Measurements from ENCODE around the gene GNPTAB.

Gene GNPTAB

DNA sequence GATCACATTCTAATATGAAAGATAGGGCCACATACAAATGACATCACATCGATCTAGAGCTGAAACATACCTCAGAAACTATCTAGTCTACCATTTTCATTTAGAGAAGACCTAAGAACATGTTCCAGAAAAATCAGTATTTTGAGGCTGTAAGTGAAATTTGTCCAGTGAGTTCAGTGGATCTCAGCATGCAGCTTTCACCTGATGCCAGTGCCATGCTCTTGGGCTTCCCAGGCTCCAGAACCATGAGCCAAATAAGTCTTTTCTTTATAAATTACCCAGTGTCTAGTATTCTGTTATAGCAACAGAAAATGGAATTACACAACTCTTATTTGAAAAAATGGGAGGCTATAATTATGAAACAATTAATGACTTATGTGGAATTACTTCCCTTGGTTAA is 124.4 kb downstream of the GNPTAB start:
- TF ChIP-seq, protein P1, sequence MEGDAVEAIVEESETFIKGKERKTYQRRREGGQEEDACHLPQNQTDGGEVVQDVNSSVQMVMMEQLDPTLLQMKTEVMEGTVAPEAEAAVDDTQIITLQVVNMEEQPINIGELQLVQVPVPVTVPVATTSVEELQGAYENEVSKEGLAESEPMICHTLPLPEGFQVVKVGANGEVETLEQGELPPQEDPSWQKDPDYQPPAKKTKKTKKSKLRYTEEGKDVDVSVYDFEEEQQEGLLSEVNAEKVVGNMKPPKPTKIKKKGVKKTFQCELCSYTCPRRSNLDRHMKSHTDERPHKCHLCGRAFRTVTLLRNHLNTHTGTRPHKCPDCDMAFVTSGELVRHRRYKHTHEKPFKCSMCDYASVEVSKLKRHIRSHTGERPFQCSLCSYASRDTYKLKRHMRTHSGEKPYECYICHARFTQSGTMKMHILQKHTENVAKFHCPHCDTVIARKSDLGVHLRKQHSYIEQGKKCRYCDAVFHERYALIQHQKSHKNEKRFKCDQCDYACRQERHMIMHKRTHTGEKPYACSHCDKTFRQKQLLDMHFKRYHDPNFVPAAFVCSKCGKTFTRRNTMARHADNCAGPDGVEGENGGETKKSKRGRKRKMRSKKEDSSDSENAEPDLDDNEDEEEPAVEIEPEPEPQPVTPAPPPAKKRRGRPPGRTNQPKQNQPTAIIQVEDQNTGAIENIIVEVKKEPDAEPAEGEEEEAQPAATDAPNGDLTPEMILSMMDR (IDR thresholded peaks at IDR 0.05; ENCODE audit: low read depth, low read length): no peak
- no peak for DNase-seq
- Histone ChIP-seq H3K27me3 (ENCODE audit: insufficient read depth, low read depth, severe bottlenecking) (no peaks in the 10 kb centered on the region), H3K27ac (no peak overlapping the region), H3K9me3 (ENCODE audit: severe bottlenecking) (no peaks in the 10 kb centered on the region), H3K36me3 (no peaks in the 10 kb centered on the region), H3K4me3 (ENCODE audit: low read depth, low read length) (no peak overlapping the region)

DNA sequence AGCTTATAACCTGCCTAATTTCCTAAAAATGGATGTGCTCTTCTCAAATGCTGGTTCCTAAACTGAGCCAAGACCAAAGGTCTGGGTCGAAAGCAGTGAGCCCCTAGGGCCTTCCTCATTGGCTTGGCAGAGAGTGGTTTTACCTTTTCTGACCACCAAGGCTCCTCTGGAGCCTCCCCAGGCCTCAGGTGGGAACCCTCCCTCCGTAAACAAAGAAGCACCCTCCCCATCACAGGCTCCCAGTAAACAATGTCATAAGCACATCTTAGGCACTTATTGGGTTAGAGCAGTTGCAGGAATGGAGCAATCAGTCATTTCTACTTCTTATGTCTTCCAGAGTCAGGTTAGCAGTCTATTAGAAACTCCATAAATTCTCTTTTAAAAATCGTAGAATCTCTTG is 127.3 kb downstream of the GNPTAB start:
- no peak for DNase-seq
- no peak overlapping the region for H3K27ac ChIP-seq
- TF ChIP-seq, protein P1 (IDR thresholded peaks at IDR 0.05; ENCODE audit: low read depth, low read length): no peak

DNA sequence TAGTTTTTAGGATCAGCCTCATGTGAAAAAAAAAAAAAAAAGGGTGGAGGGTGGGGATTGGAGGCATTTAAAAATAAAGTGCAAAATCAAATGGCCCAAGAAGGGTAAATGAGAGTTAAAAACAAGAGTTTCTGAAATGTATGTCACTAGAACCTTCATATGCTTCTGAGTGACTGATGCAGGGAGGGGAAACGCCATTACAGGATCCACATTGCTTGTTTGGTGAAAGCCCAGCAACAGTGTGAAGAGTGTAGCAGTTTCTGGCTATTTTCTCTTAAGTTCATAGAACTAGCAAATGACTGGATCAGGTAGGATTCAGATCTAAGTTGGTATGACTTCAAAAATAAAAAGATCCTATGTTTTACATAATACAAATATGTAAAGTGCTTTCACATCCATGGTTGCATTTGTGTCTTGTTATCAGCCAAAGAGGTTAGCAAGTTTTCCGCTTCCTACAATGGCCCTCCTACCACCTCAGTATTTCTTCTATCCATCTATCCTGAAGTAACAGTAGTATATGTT is 130.4 kb downstream of the GNPTAB start:
- Histone ChIP-seq H3K4me3 (ENCODE audit: low read depth, low read length) (no peak overlapping the region), H3K27ac (no peak overlapping the region), H3K36me3 (no peaks in the 10 kb centered on the region), H3K9me3 (ENCODE audit: severe bottlenecking) (no peaks in the 10 kb centered on the region), H3K27me3 (ENCODE audit: insufficient read depth, low read depth, severe bottlenecking) (no peaks in the 10 kb centered on the region)
- TF ChIP-seq, protein P1 (IDR thresholded peaks at IDR 0.05; ENCODE audit: low read depth, low read length): no peak
- no peak for DNase-seq

More for the DNA sequence above, 127.3 kb downstream of the GNPTAB start:
- Histone ChIP-seq H3K27me3 (ENCODE audit: insufficient read depth, low read depth, severe bottlenecking) (no peaks in the 10 kb centered on the region), H3K4me3 (ENCODE audit: low read depth, low read length) (no peak overlapping the region), H3K9me3 (ENCODE audit: severe bottlenecking) (no peaks in the 10 kb centered on the region), H3K36me3 (no peaks in the 10 kb centered on the region)

DNA sequence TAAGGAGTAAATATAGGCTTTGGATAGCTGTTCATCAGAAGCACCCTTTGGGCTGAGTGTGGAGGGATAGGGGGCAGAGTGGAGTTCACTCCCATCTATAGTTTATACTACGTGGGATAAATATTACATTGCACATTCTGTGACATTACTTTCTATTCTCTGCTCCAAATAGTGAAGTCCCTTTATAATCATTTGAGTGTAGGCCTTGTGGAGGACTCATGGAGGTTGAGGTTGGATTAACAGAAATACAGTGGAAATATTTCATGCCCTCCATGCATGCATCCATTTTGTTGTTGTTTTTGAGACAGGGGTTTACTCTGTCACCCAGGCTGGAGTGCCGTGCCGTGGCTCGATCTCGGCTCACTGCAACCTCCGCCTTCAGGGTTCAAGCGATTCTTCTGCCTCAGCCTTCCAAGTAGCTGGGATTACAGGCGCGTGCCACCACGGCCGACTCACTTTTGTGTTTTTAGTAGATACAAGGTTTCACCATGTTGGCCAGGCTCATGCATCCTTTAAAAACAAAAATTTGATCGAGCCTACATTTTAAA is 131.9 kb downstream of the GNPTAB start:
- no peaks in the 10 kb centered on the region for H3K36me3 ChIP-seq
- DNase-seq: no peak
- no peak overlapping the region for H3K27ac ChIP-seq
- H3K27me3 ChIP-seq (ENCODE audit: insufficient read depth, low read depth, severe bottlenecking): no peaks in the 10 kb centered on the region
- peak overlapping the region; percentile 71 for H3K4me3 ChIP-seq (ENCODE audit: low read depth, low read length)
- no peaks in the 10 kb centered on the region for H3K9me3 ChIP-seq (ENCODE audit: severe bottlenecking)
- TF ChIP-seq, protein P1 (IDR thresholded peaks at IDR 0.05; ENCODE audit: low read depth, low read length): no peak

DNA sequence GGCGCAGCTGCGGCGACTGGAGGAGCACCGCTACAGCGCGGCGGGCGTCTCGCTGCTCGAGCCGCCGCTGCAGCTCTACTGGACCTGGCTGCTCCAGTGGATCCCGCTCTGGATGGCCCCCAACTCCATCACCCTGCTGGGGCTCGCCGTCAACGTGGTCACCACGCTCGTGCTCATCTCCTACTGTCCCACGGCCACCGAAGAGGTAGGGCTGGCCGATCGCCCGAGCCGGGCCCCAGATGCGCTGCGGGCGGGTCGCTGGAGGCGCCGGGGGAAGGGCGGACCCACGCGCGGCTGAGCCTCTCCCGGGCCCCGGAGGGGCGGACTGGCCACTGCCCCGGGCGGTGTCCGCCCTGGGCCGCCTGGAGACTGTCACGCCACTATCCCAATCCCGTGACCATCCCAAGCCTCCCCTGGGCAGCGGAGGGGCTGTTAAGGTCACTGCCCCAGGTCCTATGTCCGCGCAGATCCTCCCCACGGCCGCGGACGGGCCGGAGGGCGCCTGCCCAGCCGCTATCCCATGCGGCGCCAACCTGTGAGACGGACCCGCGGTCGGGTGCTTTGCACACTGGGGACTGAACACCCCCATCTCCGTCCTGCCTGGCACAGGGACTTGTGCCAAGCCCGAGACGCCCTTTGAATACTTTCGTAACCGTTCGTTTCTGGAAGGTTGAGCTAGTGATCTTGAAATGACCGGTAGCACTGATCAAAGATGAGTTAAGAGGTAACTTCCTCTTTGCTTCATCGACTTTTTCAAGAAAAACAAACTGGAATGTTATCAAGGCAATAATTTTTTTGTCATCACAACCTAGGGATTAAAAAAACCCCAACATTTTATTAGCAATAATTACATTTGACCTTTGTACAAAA is 132.6 kb downstream of the GNPTAB start:
- H3K36me3 ChIP-seq: no peaks in the 10 kb centered on the region
- peak; percentile 44 for DNase-seq
- peak overlapping the region; percentile 94 for H3K27ac ChIP-seq
- no peaks in the 10 kb centered on the region for H3K9me3 ChIP-seq (ENCODE audit: severe bottlenecking)
- peak overlapping the region; percentile 71 for H3K4me3 ChIP-seq (ENCODE audit: low read depth, low read length)
- TF ChIP-seq, protein P1 (IDR thresholded peaks at IDR 0.05; ENCODE audit: low read depth, low read length): no peak
- H3K27me3 ChIP-seq (ENCODE audit: insufficient read depth, low read depth, severe bottlenecking): no peaks in the 10 kb centered on the region

Data from WERI-Rb-1 (cell line).